Panc1 (cell line): ENCODE measurements around the gene LLGL2.

Experiments used
- CTCF ChIP-seq: fragments of 450-650 bp; IDR thresholded peaks from 2 replicates; pipeline ENCODE4 v1.5.1; 2017; ENCODE audit warnings: mild to moderate bottlenecking
- POLR2AphosphoS5 ChIP-seq: IDR thresholded peaks from 2 replicates; pipeline ENCODE4 v1.6.1; 2012; ENCODE audit warnings: mild to moderate bottlenecking, low read depth, low read length, moderate library complexity
- REST ChIP-seq, 2 experiments: IDR thresholded peaks; 2 replicates each; pipeline ENCODE4 v1.6.1; 2011 to 2012; ENCODE audit warnings: low read depth in 2 of 2, control low read depth in 1 of 2, low read length in 1 of 2, mild to moderate bottlenecking in 1 of 2, moderate library complexity in 1 of 2; ENCODE audit not compliant: insufficient read depth in 1 of 2

- TF ChIP-seq CTCF (no peak), POLR2AphosphoS5 (no peak), REST (IDR thresholded peaks at IDR 0.05; ENCODE audit: insufficient read depth in 1 of 2, low read depth in 2 of 2, low read length in 1 of 2) (no peak)
Measured at GRCh38 chr17:75503337-75503950, 22.1 kb upstream of the LLGL2 start.
